ENCODE data around the gene CPEB1. TPM values are rescaled to one million over a fixed set of nuclear protein-coding genes. Genes with fewer than 3 reads are reported as not detected.

CPEB1 gene
- total and polyA plus RNA-seq, 2 of the 13 experiments (the other 11 are each of a cell fraction or from before 2014, with no cell fraction given): 0.03 to 0.07 TPM

DNA sequence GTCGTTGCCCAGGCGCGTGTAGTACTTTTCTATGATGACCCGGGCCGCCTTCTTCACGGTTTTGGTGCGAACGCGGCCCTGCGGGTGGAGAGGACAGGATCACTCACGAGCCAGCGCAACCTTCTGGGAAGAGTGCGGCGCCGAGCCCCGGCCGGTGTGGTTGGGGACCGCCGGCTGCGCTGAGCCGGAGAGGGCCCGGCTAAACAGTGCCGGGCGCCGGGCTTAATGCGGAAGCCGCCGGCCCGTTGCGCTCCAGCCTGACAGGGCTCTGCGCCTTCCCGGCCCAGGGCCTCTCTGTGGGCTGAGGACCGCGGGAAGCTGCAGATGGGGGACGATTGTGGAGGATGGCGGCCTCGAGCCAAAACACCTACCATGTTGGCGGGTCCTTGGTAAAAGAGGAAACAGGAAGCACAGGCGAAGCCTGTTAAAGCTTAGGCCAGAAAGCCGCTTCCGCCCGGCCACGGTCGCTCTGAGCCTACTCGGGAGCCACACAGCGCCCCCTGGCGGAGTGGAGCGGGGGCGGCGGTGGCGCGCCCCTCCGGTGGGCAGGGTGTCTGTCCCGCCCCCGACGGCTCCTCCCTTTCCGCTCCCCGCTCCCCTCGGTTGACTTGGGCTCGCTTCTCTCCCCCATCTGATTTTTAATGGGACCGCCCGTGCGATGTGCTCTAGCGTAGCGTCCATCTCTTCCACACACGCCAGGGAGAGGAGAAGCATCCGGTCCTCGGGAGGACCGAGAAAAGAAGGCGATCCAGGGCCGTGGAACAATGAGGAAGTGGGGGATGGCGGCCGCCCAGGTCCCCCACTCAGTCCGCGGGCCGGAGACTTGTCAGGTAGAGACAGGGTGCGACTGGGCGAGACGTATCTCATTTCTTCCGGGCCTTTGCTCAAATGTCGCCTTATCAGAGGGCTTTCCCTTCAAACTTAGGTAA is 106.8 kb downstream of the CPEB1 start, which contains the start of gene RPS17 (continued):
- TF ChIP-seq, protein P1, sequence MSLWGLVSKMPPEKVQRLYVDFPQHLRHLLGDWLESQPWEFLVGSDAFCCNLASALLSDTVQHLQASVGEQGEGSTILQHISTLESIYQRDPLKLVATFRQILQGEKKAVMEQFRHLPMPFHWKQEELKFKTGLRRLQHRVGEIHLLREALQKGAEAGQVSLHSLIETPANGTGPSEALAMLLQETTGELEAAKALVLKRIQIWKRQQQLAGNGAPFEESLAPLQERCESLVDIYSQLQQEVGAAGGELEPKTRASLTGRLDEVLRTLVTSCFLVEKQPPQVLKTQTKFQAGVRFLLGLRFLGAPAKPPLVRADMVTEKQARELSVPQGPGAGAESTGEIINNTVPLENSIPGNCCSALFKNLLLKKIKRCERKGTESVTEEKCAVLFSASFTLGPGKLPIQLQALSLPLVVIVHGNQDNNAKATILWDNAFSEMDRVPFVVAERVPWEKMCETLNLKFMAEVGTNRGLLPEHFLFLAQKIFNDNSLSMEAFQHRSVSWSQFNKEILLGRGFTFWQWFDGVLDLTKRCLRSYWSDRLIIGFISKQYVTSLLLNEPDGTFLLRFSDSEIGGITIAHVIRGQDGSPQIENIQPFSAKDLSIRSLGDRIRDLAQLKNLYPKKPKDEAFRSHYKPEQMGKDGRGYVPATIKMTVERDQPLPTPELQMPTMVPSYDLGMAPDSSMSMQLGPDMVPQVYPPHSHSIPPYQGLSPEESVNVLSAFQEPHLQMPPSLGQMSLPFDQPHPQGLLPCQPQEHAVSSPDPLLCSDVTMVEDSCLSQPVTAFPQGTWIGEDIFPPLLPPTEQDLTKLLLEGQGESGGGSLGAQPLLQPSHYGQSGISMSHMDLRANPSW (CRISPR knock-in tag; IDR thresholded peaks at IDR 0.05; ENCODE audit: borderline replicate concordance): no peak
- no peak for TF ChIP-seq CC2D1A (CRISPR knock-in tag; IDR thresholded peaks at IDR 0.05)
- TF ChIP-seq ZNF33B (CRISPR knock-in tag; IDR thresholded peaks at IDR 0.05): no peak
- no peak for TF ChIP-seq KDM1A (CRISPR knock-in tag; IDR thresholded peaks at IDR 0.05)
- no peak for TF ChIP-seq NONO (IDR thresholded peaks at IDR 0.05)
- TF ChIP-seq NONO (CRISPR knock-in tag; conservative IDR thresholded peaks at IDR 0.05): peak; percentile 94
- no peak for TF ChIP-seq ZNF20 (CRISPR knock-in tag; IDR thresholded peaks at IDR 0.05)
- TF ChIP-seq IRF2 (CRISPR knock-in tag; IDR thresholded peaks at IDR 0.05): peak; percentile 93
- TF ChIP-seq ZNF747 (CRISPR knock-in tag; IDR thresholded peaks at IDR 0.05; ENCODE audit: borderline replicate concordance): peak; percentile 81
- peak; percentile 57 for TF ChIP-seq ZNF770 (CRISPR knock-in tag; IDR thresholded peaks at IDR 0.05)
- peak; percentile 89 for TF ChIP-seq MED1 (CRISPR knock-in tag; IDR thresholded peaks at IDR 0.05)
- no peak; the same call in 1 of the 2 replicates for TF ChIP-seq RXRA (CRISPR knock-in tag; IDR thresholded peaks at IDR 0.05)
- TF ChIP-seq ZNF407 (CRISPR knock-in tag; IDR thresholded peaks at IDR 0.05; ENCODE audit: not compliant biosample characterization): no peak
- TF ChIP-seq ZNF788 (CRISPR knock-in tag; IDR thresholded peaks at IDR 0.05; ENCODE audit: borderline replicate concordance): peak; percentile 95
- TF ChIP-seq ZNF816 (CRISPR knock-in tag; IDR thresholded peaks at IDR 0.05; ENCODE audit: borderline replicate concordance): peak; percentile 41; the same call in 1 of the 2 replicates
- TF ChIP-seq PAX8 (CRISPR knock-in tag; IDR thresholded peaks at IDR 0.05; ENCODE audit: borderline replicate concordance): peak; percentile 78; the same call in 1 of the 2 replicates

Data from HepG2 (cell line).